HG03342 (cell line): Measurements from ENCODE around the gene GNMT.

ENCODE experiments used
- ATAC-seq: cut with Tn5 transposase; IDR thresholded peaks from one replicate; pipeline ENCODE4 v1.9.1; 2021; ENCODE audit warnings: mild to moderate bottlenecking, moderate library complexity; ENCODE audit not compliant: unreplicated experiment

Gene GNMT

GRCh38 chr6:42960243-42961019, at the start of gene GNMT:
GNMT (plus strand) TSS chr6:42960754; CDS start chr6:42960768, 14 bp downstream.
- no peak for ATAC-seq

GRCh38 chr6:42911171-42912021, 49.2 kb upstream of the GNMT start:
- no peak for ATAC-seq

GRCh38 chr6:42914546-42914945, 46.0 kb upstream of the GNMT start:
- ATAC-seq, result no peak

GRCh38 chr6:42915732-42916131, 44.8 kb upstream of the GNMT start, which contains the start of gene PTCRA:
PTCRA (plus strand) TSS chr6:42916053; CDS start chr6:42916070, 17 bp downstream.
- ATAC-seq, result no peak

GRCh38 chr6:42916288-42916687, 44.3 kb upstream of the GNMT start:
- ATAC-seq, result no peak

- ATAC-seq, result no peak
Observed at GRCh38 chr6:42921801-42922200, 38.8 kb upstream of the GNMT start.

- ATAC-seq, result no peak
Observed at GRCh38 chr6:42923666-42924065, 36.9 kb upstream of the GNMT start.

GRCh38 chr6:42925248-42925857, 35.2 kb upstream of the GNMT start:
- ATAC-seq, result no peak

- ATAC-seq, result peak; percentile 68
Observed at GRCh38 chr6:42928986-42929820, 31.4 kb upstream of the GNMT start, which contains the start of gene CNPY3. CNPY3 (plus strand) TSS chr6:42929480; CDS start chr6:42929571, 91 bp downstream.

GRCh38 chr6:42929821-42930360, 30.7 kb upstream of the GNMT start:
- ATAC-seq, result peak; percentile 55

- no peak for ATAC-seq
Observed at GRCh38 chr6:42932412-42932811, 28.1 kb upstream of the GNMT start.

- ATAC-seq, result no peak
Observed at GRCh38 chr6:42933205-42933604, 27.3 kb upstream of the GNMT start.

- ATAC-seq, result no peak
Observed at GRCh38 chr6:42935322-42935721, 25.2 kb upstream of the GNMT start.

- ATAC-seq, result no peak
Observed at GRCh38 chr6:42936398-42936797, 24.2 kb upstream of the GNMT start.

- no peak for ATAC-seq
Observed at GRCh38 chr6:42937548-42938427, 22.8 kb upstream of the GNMT start.

- ATAC-seq, result no peak
Observed at GRCh38 chr6:42938428-42938796, 22.1 kb upstream of the GNMT start.

GRCh38 chr6:42938987-42939809, 21.4 kb upstream of the GNMT start:
- no peak for ATAC-seq

- ATAC-seq, result no peak
Observed at GRCh38 chr6:42939810-42940167, 20.8 kb upstream of the GNMT start.
